ENCODE data around the gene ACR. TPM values are rescaled to one million over a fixed set of nuclear protein-coding genes. Genes with fewer than 3 reads are reported as not detected.

The ACR gene
- polyA plus RNA-seq, 1 of the 3 experiments (the other 2 are of a cell fraction): 0.15 TPM

- TF ChIP-seq NRF1 (IDR thresholded peaks at IDR 0.05; ENCODE audit: low read depth, low read length) (no peak), ELF1 (IDR thresholded peaks at IDR 0.05) (no peak), RCOR1 (IDR thresholded peaks at IDR 0.05; ENCODE audit: low read length) (no peak), TAF1 (IDR thresholded peaks at IDR 0.05; ENCODE audit: borderline replicate concordance, low read depth, low read length) (no peak), NFIC (IDR thresholded peaks at IDR 0.05; ENCODE audit: borderline replicate concordance) (no peak), CTCF (IDR thresholded peaks at IDR 0.05) (no peak), SMC3 (IDR thresholded peaks at IDR 0.05; ENCODE audit: low read depth, low read length) (no peak), MEF2A (IDR thresholded peaks at IDR 0.05; ENCODE audit: borderline replicate concordance, low read depth) (no peak), MAX (IDR thresholded peaks at IDR 0.05; ENCODE audit: low read depth) (no peak), GATA2 (CRISPR knock-in tag; IDR thresholded peaks at IDR 0.05) (no peak), JUND (IDR thresholded peaks at IDR 0.05) (no peak), SIN3A (IDR thresholded peaks at IDR 0.05; ENCODE audit: borderline replicate concordance, low read depth, low read length) (no peak), FOXJ3 (CRISPR knock-in tag; IDR thresholded peaks at IDR 0.05) (no peak), TEAD4 (IDR thresholded peaks at IDR 0.05; ENCODE audit: borderline replicate concordance, insufficient read depth) (no peak), CHD2 (IDR thresholded peaks at IDR 0.05; ENCODE audit: low read length, partially characterized antibody) (no peak), MXI1 (IDR thresholded peaks at IDR 0.05; ENCODE audit: low read depth, low read length) (no peak), YY1 (IDR thresholded peaks at IDR 0.05; ENCODE audit: low read depth) (no peak), USF2 (IDR thresholded peaks at IDR 0.05; ENCODE audit: borderline replicate concordance, low read depth, low read length) (no peak), FOSL2 (IDR thresholded peaks at IDR 0.05; ENCODE audit: borderline replicate concordance, low read depth) (no peak), FOXM1 (IDR thresholded peaks at IDR 0.05; ENCODE audit: low read depth) (no peak)
- ChIA-PET CTCF (interaction anchor here (1.0 to 1.1 kb wide), 2 partner anchors 29 to 72 kb away, joined by 3 to 4 read pairs; no protein-coding TSS in a partner anchor), POLR2A (no interaction called here)
- Histone ChIP-seq H3K9ac (no peak overlapping the region), H3K79me2 (ENCODE audit: insufficient read depth) (no peaks in the 10 kb centered on the region), H3K4me1 (ENCODE audit: control insufficient read depth in 1 of 2, insufficient read depth in 2 of 2, low read depth in 1 of 2, low read length in 1 of 2) (peaks cover 0 to 11% of the 10 kb centered on the region in 2 experiments; a peak in 1 of 4 replicates), H3K4me2 (no peak overlapping the region), H3K9me3 (no peaks in the 10 kb centered on the region), H3F3A (replicated peaks; ENCODE audit: insufficient read depth) (peaks cover 5% of the 10 kb centered on the region), H2AFZ (ENCODE audit: low read depth) (no peak overlapping the region), H3K27ac (ENCODE audit: low read depth in 2 of 2, low read length in 1 of 2) (no peak overlapping the region), H3K27me3 (ENCODE audit: insufficient read depth) (no peaks in the 10 kb centered on the region), H4K20me1 (ENCODE audit: insufficient read depth) (no peaks in the 10 kb centered on the region), H3K4me3 (ENCODE audit: low read depth in 2 of 2, low read length in 1 of 2) (no peak overlapping the region), H3K36me3 (replicated peaks in 1 of 2; ENCODE audit: control insufficient read depth in 1 of 2, insufficient read depth in 2 of 2, low read length in 1 of 2) (no peaks in the 10 kb centered on the region), H3K9me2 (no peaks in the 10 kb centered on the region)
- no peak for DNase-seq
- WGBS (ENCODE audit: low lambda C conversion rate): 96% methylated on average over 18 of the region's 20 CpGs
Observed at GRCh38 chr22:50702821-50703725, 34.9 kb upstream of the ACR start.
